ENCODE measurements around the gene NINL.

- TF ChIP-seq, protein P1, sequence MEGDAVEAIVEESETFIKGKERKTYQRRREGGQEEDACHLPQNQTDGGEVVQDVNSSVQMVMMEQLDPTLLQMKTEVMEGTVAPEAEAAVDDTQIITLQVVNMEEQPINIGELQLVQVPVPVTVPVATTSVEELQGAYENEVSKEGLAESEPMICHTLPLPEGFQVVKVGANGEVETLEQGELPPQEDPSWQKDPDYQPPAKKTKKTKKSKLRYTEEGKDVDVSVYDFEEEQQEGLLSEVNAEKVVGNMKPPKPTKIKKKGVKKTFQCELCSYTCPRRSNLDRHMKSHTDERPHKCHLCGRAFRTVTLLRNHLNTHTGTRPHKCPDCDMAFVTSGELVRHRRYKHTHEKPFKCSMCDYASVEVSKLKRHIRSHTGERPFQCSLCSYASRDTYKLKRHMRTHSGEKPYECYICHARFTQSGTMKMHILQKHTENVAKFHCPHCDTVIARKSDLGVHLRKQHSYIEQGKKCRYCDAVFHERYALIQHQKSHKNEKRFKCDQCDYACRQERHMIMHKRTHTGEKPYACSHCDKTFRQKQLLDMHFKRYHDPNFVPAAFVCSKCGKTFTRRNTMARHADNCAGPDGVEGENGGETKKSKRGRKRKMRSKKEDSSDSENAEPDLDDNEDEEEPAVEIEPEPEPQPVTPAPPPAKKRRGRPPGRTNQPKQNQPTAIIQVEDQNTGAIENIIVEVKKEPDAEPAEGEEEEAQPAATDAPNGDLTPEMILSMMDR (IDR thresholded peaks at IDR 0.05): no peak
- no peak for TF ChIP-seq POLR2A (IDR thresholded peaks at IDR 0.05)
These were observed 40.6 kb downstream of the NINL start for GRCh38 chr20:25544734-25545133.
